HG03159 (cell line): ENCODE data around the gene GMDS.

ENCODE experiments used
- ATAC-seq: cut with Tn5 transposase; IDR thresholded peaks from one replicate; pipeline ENCODE4 v1.9.1; 2021; ENCODE audit warnings: mild to moderate bottlenecking, moderate library complexity; ENCODE audit not compliant: unreplicated experiment

GMDS gene

DNA sequence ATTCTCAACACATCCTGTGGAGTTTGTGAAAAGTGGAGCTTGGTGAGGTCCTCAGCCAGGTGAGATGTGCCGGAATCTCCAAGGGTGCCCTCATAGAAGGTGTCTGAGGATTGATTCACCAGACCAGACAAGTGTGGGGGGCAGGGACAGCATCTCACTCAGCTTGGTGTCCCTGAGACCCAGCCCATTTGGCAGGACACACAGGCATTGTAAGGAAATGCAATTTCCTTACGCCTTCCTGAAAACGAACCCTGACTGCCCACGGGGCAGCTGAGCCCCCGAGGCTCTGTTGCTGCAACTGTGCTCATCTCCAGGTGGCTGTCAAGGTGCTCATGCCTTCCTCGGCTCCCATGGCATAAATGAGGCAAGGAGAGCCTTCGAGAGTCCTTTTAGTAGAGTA is 602.3 kb downstream of the GMDS start:
- no peak for ATAC-seq

DNA sequence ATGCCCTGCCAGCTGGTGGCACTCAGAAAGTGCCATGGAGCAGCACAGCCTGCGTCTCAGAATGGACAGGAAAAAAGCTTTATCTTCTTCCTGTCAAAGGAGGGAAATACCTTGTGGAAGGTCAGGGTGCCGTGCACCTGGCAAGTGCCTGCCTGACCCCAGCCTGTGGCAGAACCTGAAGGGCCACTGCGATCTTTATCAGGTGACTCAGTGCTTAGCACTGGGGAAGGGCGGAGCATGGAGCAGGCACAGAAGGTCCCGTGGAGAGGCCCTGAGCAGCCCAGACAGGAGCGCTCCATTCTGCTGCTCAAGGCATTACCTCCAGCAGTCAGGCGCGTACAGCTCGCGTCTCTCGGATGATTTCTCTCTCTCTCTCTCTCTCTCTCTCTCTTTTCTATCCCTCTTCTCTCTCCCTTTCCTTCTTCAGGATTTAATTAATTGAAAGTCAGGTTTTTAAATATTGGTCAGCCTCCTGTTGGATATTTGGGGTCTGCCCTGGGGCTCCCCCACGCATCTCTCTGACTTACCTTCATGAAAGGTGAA is 604.0 kb downstream of the GMDS start:
- ATAC-seq: no peak

- no peak for ATAC-seq
These were observed 604.9 kb downstream of the GMDS start for GRCh38 chr6:1640476-1640875.

- no peak for ATAC-seq
These were observed 606.0 kb downstream of the GMDS start for GRCh38 chr6:1639430-1639829.

GRCh38 chr6:1636971-1637871 is 608.2 kb downstream of the GMDS start:
- no peak for ATAC-seq

GRCh38 chr6:1636272-1636825 is 609.1 kb downstream of the GMDS start:
- no peak for ATAC-seq

- ATAC-seq: no peak
These were observed 609.9 kb downstream of the GMDS start for GRCh38 chr6:1635305-1636010.

DNA sequence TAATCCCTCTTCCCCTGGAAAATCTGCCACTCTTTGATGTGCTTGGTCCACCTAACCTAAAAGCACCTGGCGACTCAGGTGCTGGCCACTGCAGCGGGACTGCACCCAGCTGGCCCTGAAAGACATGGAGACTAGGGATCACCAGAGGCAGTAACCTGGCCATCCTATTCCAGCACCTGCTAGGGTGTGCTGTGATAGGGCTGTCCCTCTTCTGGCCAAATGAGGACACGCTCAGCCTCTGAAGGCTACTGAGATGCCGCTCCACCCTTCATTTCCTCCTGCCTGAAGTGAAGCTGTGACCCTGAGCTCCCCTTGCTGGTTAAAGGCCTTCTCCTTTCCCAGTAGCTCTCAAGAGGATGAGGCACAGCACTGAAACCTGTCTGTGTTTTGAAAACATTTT is 611.3 kb downstream of the GMDS start:
- no peak for ATAC-seq

DNA sequence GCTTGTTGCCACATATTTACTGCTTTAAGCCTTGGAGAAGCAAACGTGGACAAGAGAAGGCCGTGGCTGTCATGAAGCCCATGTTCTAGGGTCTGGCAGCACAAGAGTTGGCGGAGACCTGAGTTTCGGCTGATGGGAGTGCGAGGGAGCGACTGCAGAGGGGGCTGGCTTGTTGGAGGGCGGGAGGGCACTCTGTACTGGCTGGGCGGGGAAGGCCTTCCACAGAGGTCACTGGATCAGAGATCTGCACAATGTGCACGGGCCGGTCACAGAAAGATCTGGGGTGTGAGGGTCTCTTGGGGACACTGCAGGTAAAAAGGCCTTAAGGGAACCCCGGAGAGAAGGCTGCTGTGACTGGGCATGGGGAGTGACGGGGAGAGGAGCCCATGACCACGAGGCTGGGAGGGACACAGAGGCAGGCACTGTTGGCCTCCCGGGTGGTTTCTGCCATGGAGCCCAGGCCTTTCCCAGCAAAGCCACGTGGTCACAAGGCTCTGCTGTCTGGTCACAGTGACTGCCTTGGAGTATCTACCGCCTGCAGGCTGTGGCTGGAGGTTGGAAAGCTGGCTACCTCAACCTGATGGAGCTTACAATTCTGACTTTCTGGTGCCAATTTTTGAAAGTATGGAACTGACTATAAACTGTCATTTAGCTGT is 611.9 kb downstream of the GMDS start:
- ATAC-seq: no peak

DNA sequence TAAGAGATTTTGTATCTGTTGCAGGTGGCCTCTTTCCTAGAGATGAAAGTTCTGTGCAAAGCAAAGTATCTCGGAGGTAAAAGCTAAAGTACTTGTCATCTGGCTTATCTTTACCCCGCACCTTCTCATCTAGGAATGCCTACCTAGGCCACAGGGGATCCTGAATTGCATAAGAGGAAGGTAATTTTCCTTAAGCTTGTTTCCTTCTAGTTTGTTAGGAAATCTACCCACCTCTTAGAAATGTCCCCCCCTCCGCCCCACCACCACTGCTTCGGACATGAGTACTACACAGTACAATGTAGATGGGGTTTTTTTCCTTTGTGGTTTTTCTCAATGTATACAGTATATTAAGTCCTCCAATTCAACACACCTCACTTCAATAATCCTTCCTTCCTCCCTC is 614.2 kb downstream of the GMDS start:
- ATAC-seq: no peak

DNA sequence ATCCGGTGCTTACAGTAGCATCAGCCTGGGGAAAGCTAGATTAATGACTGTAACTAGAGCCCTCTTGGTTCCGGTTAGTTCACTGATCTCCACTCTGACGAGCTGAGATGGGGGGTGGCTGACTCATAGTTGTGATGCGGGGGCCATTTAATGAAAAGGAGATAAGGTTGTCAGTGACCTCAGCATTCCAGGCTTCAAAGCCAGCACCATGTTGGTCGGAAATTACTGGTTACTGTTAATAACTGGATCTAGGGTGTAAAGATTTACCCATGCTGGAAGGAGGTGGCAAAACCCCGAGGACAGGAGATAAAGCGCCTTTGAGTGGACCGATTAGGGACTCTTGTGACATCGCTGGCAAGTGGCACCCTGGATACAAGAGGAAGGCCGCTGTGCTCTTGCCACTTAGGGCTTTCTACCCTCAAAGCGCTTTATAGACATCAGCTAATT is 614.6 kb downstream of the GMDS start:
- ATAC-seq: no peak

DNA sequence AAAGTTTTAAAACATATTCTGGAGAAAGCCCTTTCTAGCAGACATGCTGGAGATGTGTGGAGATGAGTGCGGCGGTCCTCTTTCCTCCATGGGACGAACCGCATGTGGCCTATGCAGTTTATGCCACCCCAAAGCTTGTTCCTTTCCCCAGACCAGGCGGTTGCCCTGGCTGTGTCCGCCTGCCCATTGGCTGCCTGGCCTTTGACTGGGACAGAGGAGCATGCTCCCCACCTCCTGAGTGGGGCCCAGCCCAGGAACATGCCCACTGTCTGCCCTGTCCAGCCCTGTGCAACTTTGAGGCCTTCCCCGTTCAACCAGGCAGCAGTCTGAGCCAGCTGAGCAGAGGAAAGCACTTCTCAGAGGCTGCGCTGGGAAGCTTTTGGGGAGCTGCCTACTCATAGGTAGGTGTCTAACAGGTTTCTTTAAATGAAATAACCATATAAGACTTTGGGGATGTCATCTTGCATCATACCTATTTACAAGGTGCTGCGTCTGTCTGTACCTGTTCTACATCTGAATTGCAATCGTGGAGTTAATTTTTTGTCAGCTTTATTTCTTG is 615.1 kb downstream of the GMDS start:
- no peak for ATAC-seq

GRCh38 chr6:1629316-1629715 is 616.1 kb downstream of the GMDS start:
- no peak for ATAC-seq

DNA sequence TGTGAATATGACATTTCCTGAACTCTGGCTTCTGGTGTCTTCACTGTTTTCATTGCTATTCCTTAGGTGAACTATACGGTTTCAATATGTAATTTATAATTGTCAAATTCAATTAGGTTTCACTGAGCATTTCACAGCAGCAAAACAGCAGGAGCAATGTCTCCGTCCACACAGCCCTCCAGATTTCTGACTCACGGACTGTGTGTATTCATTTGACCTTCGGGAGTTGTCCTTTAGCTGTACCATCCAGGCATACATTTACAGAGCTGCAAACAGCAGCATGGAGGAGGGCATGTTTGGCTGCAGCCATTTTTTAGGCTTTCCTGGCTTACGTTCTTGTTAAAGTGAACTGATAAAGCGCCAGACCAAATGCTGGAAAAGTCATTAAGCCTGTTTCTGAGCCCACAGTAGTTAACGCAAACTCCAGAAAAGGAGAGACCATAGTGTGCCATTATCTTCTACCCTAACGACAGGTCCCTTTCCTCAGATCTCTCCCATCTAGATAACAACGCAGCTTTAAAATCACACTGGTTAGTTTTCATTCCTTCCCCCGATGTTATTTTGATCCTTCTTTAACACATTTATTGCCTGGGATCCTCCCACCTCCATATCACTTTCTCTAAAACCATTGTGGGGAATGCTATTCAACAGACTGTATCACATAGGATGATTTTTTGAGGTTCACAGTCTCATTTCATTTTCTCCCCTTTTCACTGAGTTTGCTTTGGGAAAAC is 617.4 kb downstream of the GMDS start:
- no peak for ATAC-seq

DNA sequence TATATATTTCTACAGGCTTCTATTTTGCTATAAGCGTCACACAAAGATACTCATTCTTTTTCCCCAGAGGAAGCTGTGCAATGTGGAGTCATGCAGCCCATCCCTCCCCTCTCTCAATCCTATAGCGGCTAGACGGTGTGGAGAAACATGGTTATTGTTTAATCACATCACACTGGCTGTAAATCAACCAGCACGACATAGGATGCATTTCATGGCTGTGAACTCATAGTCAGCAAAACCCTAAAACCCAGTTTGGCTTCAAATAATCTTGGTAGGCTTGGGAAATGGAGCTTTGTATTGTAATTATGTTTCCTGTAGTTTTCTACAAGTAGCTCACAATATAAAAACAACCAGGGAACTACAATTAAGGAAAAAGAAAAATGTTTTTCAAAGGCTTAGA is 618.9 kb downstream of the GMDS start:
- no peak for ATAC-seq

DNA sequence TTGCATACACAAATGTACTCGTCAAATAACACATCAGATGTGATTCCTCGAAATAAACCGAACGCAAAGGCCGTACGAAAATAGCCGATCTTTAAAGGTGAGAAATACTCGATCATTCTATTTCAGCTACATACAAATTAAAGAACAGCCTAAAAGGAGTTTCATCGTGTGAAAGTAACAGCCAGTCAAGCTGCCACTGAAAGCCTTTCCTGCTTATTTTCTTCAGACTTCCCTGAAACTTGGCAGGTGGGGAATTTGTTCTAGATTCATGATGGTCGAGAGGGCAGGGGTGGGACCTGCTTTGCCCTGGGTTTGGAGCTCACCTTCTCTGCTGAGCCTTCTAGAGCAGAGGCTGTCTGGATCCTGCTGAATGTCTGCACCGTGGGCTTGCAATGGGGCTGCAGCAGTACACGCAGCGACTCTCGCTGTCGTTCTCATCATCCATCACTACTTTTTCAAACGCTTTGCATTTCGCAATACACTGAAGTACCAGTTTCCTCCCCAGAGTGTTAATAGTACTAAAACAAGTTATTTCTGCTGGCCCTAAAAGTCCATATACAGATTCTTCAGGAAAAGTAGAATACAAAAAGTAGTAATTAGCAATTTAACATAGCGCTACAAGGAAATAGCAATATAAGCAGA is 619.5 kb downstream of the GMDS start:
- no peak for ATAC-seq

DNA sequence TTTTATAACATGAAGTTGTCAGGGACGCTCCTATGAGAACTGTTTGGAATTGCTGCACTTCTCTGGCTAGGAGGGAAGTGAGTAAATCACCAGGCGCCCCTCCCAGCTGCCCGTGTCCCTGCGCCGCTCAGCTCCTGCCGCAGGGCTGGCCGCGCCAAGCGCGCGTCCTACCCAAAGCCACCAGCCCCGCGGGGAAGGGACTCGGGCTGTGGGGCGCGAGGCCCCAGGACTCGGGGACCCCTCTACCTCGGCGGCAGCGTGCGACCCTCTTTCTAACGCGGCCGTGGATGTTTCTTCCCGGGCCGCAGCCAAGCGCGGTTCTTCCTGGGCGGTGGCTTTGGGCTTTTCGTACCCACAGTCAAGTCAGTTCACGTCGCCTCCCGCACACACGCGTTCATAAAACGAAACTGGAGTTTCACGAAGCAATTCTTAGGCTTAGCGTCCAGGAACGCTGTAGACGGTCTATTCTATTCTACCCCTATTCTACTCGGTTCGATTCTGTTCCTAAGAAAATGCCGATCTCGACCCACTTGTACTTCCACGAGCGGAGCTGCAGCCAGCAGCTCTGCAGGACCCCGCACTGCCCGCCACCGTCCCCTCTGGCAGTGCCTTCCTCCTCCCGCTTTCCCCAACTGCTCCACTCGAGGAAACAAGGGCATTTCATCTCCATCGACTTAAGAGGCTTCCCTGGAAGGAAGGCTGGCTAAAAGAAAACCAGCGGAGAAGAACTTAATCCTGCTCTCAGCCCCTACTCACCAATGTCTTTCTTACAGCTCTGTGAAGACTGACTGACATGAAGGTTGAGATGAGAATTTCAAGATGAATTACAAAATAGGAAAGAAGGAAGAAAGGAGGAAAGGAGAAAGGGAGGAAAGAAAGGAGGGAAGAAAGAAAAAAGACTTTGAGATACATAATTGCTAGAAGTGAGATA is 620.3 kb downstream of the GMDS start:
- no peak for ATAC-seq

GRCh38 chr6:1624058-1624850 is 621.2 kb downstream of the GMDS start:
- ATAC-seq: no peak
